K562 (cell line): ENCODE measurements around the gene POR. TPM values are rescaled to one million over a fixed set of nuclear protein-coding genes. Genes with fewer than 3 reads are reported as not detected.

Experiments used
- E2F4 ChIP-seq: sonication (generic); formaldehyde crosslinking; IDR thresholded peaks from 2 replicates; pipeline ENCODE4 v1.8.0; 2022; ENCODE audit warnings: mild to moderate bottlenecking, low read depth, missing genetic modification reagents
- HBP1 ChIP-seq: fragments of 450-650 bp; formaldehyde crosslinking; IDR thresholded peaks from 2 replicates; pipeline ENCODE4 v1.4.0; 2022; ENCODE audit warnings: missing genetic modification characterization
- JUN ChIP-seq, 2 experiments: sonication (generic) in 1 of 2; formaldehyde crosslinking in 1 of 2; IDR thresholded peaks; 2 replicates each; pipeline versions ENCODE4 v1.6.1 to v1.8.0; 2012 to 2022; ENCODE audit warnings: borderline replicate concordance in 2 of 2, mild to moderate bottlenecking in 2 of 2, improper control_type of control experiment in 1 of 2, low read depth in 1 of 2, low read length in 1 of 2, missing genetic modification reagents in 1 of 2
- NFIC ChIP-seq: fragments of 450-650 bp; IDR thresholded peaks from 2 replicates; pipeline ENCODE4 v1.6.1; 2017; ENCODE audit warnings: mild to moderate bottlenecking, inconsistent platforms
- NR1H2 ChIP-seq: sonication (generic); formaldehyde crosslinking; IDR thresholded peaks from 2 replicates; pipeline ENCODE4 v1.4.0; 2020; ENCODE audit warnings: mild to moderate bottlenecking, missing genetic modification reagents
- REST ChIP-seq, 2 experiments: fragments of 450-650 bp; formaldehyde crosslinking in 1 of 2; IDR thresholded peaks; 2 replicates each; pipeline versions ENCODE4 v1.4.0 to v1.6.1; 2014 to 2020; ENCODE audit warnings: mild to moderate bottlenecking in 2 of 2, borderline replicate concordance in 1 of 2, low read depth in 1 of 2
- SRSF9 ChIP-seq: fragments of 200-400 bp; formaldehyde crosslinking; IDR thresholded peaks from 2 replicates; pipeline ENCODE4 v1.6.1; 2017; ENCODE audit warnings: low read depth, low read length, borderline replicate concordance
- U2AF1 ChIP-seq: fragments of 200-400 bp; formaldehyde crosslinking; optimal IDR thresholded peaks from 2 replicates; pipeline ENCODE3; 2017; ENCODE audit warnings: mild to moderate bottlenecking, low read depth, low read length, moderate library complexity
- ZNF124 ChIP-seq: sonication (generic); formaldehyde crosslinking; IDR thresholded peaks from 2 replicates; pipeline ENCODE4 v1.8.1; 2022; ENCODE audit warnings: missing genetic modification reagents
- ZNF398 ChIP-seq: fragments of 250-450 bp; sonication (Bioruptor Pico); IDR thresholded peaks from 2 replicates; pipeline ENCODE4 v1.8.0; 2021; ENCODE audit warnings: moderate library complexity, mild to moderate bottlenecking, inconsistent platforms
- ZNF76 ChIP-seq: fragments of 250-450 bp; sonication (Bioruptor Pico); IDR thresholded peaks from 2 replicates; pipeline ENCODE4 v1.4.0; 2020; ENCODE audit warnings: mild to moderate bottlenecking, moderate library complexity, borderline replicate concordance
- ZNF780A ChIP-seq: fragments of 250-450 bp; sonication (Bioruptor Pico); IDR thresholded peaks from 2 replicates; pipeline ENCODE4 v1.5.0; 2021; ENCODE audit warnings: mild to moderate bottlenecking
- polyA plus RNA-seq, 8 experiments: library from polyadenylated mRNA; depleted of rRNA in 4 of 8; stranded (reverse) in 5 of 8; unstranded in 3 of 8; fragments of >200 nt; fragmentation: Nextera tagmentation in 2 of 8; fragmentation: Illumina TruSeq in 1 of 8; extraction: Ambion mirVana in 2 of 8; extraction: Trizol in 1 of 8; gene quantifications; 2 replicates each; pipeline versions ENCODE4 v1.2.1 to v1.2.3, GENCODE V29; 2011 to 2014; ENCODE audit warnings: inconsistent platforms in 1 of 8, missing spikeins in 1 of 8
- total RNA-seq, 7 experiments: library from RNA; depleted of rRNA in 6 of 7; stranded (reverse); fragments of >200 nt in 6 of 7; fragmentation: Illumina TruSeq in 2 of 7; extraction: Trizol in 2 of 7; gene quantifications; 2 replicates each; pipeline versions ENCODE4 v1.2.1 to v1.2.3, GENCODE V29; 2011 to 2021; ENCODE audit warnings: low replicate concordance in 1 of 7

Gene POR
- total and polyA plus RNA-seq, 9 of the 15 experiments (the other 6 are each of a cell fraction or from before 2014, with no cell fraction given) = 4.7 to 142 (median 40.8) TPM

GRCh38 chr7:75914655-75915415 lies at the start of gene POR (continued):
- TF ChIP-seq REST (IDR thresholded peaks at IDR 0.05; ENCODE audit: borderline replicate concordance) (no peak), REST (CRISPR knock-in tag; IDR thresholded peaks at IDR 0.05; ENCODE audit: low read depth) (peak; percentile 79), ZNF398 (no peak), SRSF9 (no peak), HBP1 (CRISPR knock-in tag) (peak; percentile 81; the same call in 1 of the 2 replicates), JUN (IDR thresholded peaks at IDR 0.05; ENCODE audit: borderline replicate concordance, low read depth, low read length) (peak; percentile 58; the same call in 1 of the 2 replicates), JUN (CRISPR knock-in tag; IDR thresholded peaks at IDR 0.05; ENCODE audit: borderline replicate concordance) (no peak), ZNF76 (CRISPR knock-in tag) (peak; percentile 70), ZNF124 (CRISPR knock-in tag) (no peak), U2AF1 (peak; percentile 91), E2F4 (CRISPR knock-in tag) (no peak), ZNF780A (CRISPR knock-in tag) (no peak), NR1H2 (0 out of 2 replicates have a peak, but pooled peaks have one; percentile 24), NFIC (peak; percentile 46; the same call in 1 of the 2 replicates)
